HFFc6 (cell line): ENCODE measurements around the gene DDB1. TPM values are rescaled to one million over a fixed set of nuclear protein-coding genes. Genes with fewer than 3 reads are reported as not detected.

Source experiments
- DNase-seq: peaks from one replicate; pipeline ENCODE4 v3.0.0-alpha.2; 2018
- H3K27ac Mint-ChIP-seq: 2 replicates; pipeline ENCODE4 v1.8.0; 2020; ENCODE audit warnings: mild to moderate bottlenecking, mixed read lengths
- H3K27me3 Mint-ChIP-seq: 2 replicates; pipeline ENCODE4 v1.8.0; 2021; ENCODE audit warnings: mild to moderate bottlenecking, moderate library complexity, mixed read lengths; ENCODE audit not compliant: insufficient read depth
- H3K36me3 Mint-ChIP-seq: 2 replicates; pipeline ENCODE4 v1.8.0; 2021; ENCODE audit warnings: low read depth, mixed read lengths
- H3K4me1 Mint-ChIP-seq: 2 replicates; pipeline ENCODE4 v1.8.0; 2020; ENCODE audit warnings: low read depth, mixed read lengths
- H3K4me3 Mint-ChIP-seq: 2 replicates; pipeline ENCODE4 v1.8.0; 2020; ENCODE audit warnings: mild to moderate bottlenecking, moderate library complexity, mixed read lengths
- H3K9me3 Mint-ChIP-seq: 2 replicates; pipeline ENCODE4 v1.8.0; 2020; ENCODE audit warnings: mild to moderate bottlenecking, mixed read lengths
- total RNA-seq, 6 experiments: library from RNA; stranded (reverse); fragmentation: NEBNext Ultra II Directional; extraction: Animal tissue kit (Norgen Biotek cat#: 25700); gene quantifications; 2 replicates in 1 of 6; 3 replicates in 5 of 6; pipeline ENCODE4 v1.2.3, GENCODE V29; 2021
- TF ChIP-seq, protein P1 (sequence below): fragments of 200-600 bp; sonication (generic); IDR thresholded peaks from 2 replicates; pipeline ENCODE4 v1.5.0; 2021; ENCODE audit warnings: antibody characterized with exemption, mild to moderate bottlenecking

DDB1 gene
- total RNA-seq, 6 experiments from 2014 or later, result 241 to 285 (median 267) TPM

DNA sequence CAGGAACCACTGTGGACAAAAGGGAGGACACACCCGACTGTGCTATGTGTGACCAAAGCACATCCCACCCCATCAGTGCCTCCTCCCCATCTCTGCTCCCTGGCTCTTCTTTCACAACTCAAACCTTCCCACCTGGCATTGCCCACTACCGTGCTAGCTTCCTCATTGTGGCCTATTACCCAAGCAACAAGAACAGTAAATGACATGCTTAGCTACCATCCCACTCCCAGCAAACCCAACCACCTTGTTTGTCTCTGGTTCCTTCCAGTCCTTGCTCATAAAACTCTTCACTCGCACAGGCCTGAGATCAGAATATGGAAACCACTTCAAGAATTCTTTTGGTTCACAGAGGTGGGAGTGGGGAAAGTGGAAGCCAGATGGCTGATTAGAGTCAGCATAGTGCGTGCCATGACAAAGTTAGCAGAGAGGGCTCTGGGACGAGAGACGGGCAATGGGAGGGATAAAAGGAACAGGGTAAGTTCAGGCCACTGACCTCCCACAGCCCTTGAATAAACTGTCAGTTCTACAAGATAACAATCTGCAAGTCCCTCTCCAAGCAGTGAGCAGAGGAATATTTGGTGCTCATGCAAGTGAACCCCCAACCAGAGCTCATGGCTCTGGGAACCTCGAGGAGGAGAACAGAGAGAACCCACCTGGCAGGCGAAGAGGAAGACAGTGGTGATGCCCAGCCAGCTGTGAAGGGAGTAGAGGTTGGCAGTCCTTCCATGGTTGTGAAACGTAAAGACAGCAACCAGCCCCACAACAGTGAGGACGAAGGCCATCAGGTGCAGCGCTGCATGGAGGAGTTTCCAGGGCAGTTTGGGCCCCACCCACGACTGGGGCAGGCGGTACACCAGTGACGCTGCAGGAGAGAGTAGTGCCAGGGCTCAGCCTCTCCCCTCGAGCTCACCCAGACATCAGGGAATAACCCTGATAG lies 20.5 kb upstream of the DDB1 start:
- H3K4me1 Mint-ChIP-seq, result no peaks in the 10 kb centered on the region
- no peak for DNase-seq
- no peak overlapping the region for H3K4me3 Mint-ChIP-seq
- H3K27me3 Mint-ChIP-seq, result no peaks in the 10 kb centered on the region
- H3K27ac Mint-ChIP-seq, result no peak overlapping the region
- H3K36me3 Mint-ChIP-seq, result peaks cover 11% of the 10 kb centered on the region
- H3K9me3 Mint-ChIP-seq, result no peaks in the 10 kb centered on the region
- TF ChIP-seq, protein P1, sequence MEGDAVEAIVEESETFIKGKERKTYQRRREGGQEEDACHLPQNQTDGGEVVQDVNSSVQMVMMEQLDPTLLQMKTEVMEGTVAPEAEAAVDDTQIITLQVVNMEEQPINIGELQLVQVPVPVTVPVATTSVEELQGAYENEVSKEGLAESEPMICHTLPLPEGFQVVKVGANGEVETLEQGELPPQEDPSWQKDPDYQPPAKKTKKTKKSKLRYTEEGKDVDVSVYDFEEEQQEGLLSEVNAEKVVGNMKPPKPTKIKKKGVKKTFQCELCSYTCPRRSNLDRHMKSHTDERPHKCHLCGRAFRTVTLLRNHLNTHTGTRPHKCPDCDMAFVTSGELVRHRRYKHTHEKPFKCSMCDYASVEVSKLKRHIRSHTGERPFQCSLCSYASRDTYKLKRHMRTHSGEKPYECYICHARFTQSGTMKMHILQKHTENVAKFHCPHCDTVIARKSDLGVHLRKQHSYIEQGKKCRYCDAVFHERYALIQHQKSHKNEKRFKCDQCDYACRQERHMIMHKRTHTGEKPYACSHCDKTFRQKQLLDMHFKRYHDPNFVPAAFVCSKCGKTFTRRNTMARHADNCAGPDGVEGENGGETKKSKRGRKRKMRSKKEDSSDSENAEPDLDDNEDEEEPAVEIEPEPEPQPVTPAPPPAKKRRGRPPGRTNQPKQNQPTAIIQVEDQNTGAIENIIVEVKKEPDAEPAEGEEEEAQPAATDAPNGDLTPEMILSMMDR, result no peak

DNA sequence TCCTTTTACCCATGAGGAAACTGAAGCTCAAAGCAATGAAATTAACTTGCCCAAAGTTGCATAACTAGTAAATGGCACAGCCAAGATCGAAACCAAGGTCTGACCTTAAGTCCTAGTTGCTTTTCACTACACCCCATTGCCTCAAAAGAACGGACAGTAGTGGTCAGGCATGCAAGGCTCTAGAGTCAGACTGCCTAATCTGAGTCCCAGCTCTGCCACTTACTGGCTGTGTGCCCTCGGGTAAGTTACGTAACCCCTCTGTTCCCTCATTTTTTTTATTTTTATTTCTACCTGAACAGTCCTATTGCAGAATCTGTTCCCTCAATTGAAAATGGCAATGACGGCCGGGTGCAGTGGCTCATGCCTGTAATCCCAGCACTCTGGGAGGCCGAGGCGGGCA lies 19.1 kb upstream of the DDB1 start:
- TF ChIP-seq, protein P1, result no peak
- Mint-ChIP-seq H3K27me3 (no peaks in the 10 kb centered on the region), H3K27ac (no peak overlapping the region), H3K9me3 (no peaks in the 10 kb centered on the region), H3K36me3 (peaks cover 11% of the 10 kb centered on the region), H3K4me1 (no peaks in the 10 kb centered on the region), H3K4me3 (no peak overlapping the region)
- DNase-seq, result no peak

DNA sequence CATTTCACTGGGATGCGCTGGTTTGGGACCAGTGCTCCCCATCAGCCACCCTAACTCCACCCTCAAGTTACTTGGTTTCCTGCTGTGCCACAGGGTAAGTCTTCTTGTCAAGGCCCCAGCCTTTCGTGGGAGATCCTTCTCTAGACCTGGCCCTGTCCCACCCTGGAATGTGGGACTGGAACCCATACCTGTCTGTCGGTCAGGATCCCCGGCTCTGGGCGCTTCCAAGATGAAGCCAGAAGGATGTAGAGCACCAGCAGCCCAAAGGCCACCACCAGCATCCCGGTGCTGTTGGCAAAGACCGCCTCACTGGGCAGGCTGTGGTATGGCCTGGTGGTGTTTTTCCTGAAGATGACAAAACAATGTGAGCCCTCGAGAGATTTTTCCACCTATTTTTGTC lies 17.9 kb upstream of the DDB1 start:
- H3K27me3 Mint-ChIP-seq, result no peaks in the 10 kb centered on the region; the same call in 1 of the 2 replicates
- no peak overlapping the region for H3K27ac Mint-ChIP-seq
- H3K4me1 Mint-ChIP-seq, result no peaks in the 10 kb centered on the region

DNA sequence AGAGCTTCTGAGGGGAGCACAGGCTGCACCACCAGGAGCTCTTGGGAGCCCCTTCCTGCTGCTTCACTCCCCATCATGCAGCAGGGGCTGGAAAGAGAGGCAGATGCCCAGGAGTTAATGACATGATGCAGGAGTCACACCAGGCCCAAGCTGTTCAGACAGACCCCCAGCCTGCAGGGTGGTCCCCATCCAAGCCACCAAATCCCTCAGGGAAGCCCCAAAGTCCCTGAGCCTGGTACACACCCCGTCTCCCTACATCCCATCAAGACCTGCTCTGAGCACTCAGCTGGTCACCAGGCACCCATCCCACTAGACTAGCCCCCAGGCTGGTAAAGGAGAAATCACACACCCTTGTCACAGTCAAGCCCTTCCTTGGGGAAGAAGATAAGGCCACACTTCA lies 17.4 kb upstream of the DDB1 start:
- H3K36me3 Mint-ChIP-seq, result peaks cover 11% of the 10 kb centered on the region
- H3K27me3 Mint-ChIP-seq, result no peaks in the 10 kb centered on the region; the same call in 1 of the 2 replicates
- no peak for DNase-seq
- H3K4me3 Mint-ChIP-seq, result no peak overlapping the region
- H3K27ac Mint-ChIP-seq, result no peak overlapping the region
- no peaks in the 10 kb centered on the region for H3K9me3 Mint-ChIP-seq
- H3K4me1 Mint-ChIP-seq, result no peaks in the 10 kb centered on the region
- TF ChIP-seq, protein P1, result no peak

More for the DNA sequence above, 17.9 kb upstream of the DDB1 start:
- Mint-ChIP-seq H3K36me3 (peaks cover 11% of the 10 kb centered on the region), H3K9me3 (no peaks in the 10 kb centered on the region), H3K4me3 (no peak overlapping the region)
- no peak for DNase-seq
- TF ChIP-seq, protein P1, result no peak

DNA sequence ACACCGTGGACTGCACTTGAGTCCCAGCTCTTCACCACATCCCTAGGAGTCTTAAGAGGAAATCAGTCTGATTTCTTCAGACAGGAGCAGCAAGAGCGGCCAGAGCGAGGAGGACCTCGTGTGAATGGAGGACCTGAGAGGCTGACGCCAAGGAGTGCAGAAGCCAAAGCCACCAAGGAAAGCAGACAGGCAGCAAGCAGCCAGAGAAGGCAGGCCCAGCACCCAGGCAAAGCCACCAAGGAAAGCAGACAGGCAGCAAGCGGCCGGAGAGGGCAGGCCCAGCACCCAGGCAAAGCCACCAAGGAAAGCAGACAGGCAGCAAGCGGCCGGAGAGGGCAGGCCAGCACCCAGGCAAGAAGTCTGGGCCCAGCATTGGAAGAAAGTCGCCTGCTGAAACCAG lies 17.0 kb upstream of the DDB1 start:
- H3K4me1 Mint-ChIP-seq, result no peaks in the 10 kb centered on the region
- H3K27me3 Mint-ChIP-seq, result no peaks in the 10 kb centered on the region; the same call in 1 of the 2 replicates
- no peak overlapping the region for H3K4me3 Mint-ChIP-seq
- H3K36me3 Mint-ChIP-seq, result peaks cover 11% of the 10 kb centered on the region
- TF ChIP-seq, protein P1, result no peak
- DNase-seq, result no peak
- H3K9me3 Mint-ChIP-seq, result no peaks in the 10 kb centered on the region
- H3K27ac Mint-ChIP-seq, result no peak overlapping the region
